H1 (cell line): ENCODE results near the gene TMEM117. TPM values are rescaled to one million over a fixed set of nuclear protein-coding genes. Genes with fewer than 3 reads are reported as not detected.

Experiments
- ASH2L ChIP-seq: fragments of 200-600, 300-600 bp; sonication (generic); IDR thresholded peaks from one replicate; pipeline ENCODE4 v1.7.1; 2017; ENCODE audit warnings: low read length
- CTCF ChIP-seq, 3 experiments: IDR thresholded peaks; 1 replicate in 2 of 3; 2 replicates in 1 of 3; pipeline versions ENCODE4 v1.5.1 to v1.6.1; 2011; ENCODE audit warnings: low read length in 3 of 3, mild to moderate bottlenecking in 3 of 3, inconsistent platforms in 2 of 3, low read depth in 1 of 3, moderate library complexity in 1 of 3; ENCODE audit not compliant: insufficient read depth in 1 of 3; ENCODE audit errors: control extremely low read depth in 1 of 3
- EP300 ChIP-seq, 2 experiments: IDR thresholded peaks; 1 replicate in 1 of 2; 2 replicates in 1 of 2; pipeline ENCODE4 v1.6.1; 2011 to 2012; ENCODE audit warnings: low read depth in 2 of 2, low read length in 2 of 2, mild to moderate bottlenecking in 2 of 2, borderline replicate concordance in 1 of 2, inconsistent platforms in 1 of 2, moderate library complexity in 1 of 2
- NRF1 ChIP-seq: IDR thresholded peaks from 2 replicates; pipeline ENCODE4 v1.6.1; 2011; ENCODE audit warnings: mild to moderate bottlenecking, low read depth, low read length, improper control_type of control experiment
- polyA plus RNA-seq, 7 experiments: library from polyadenylated mRNA; depleted of rRNA in 3 of 7; stranded (reverse) in 5 of 7; unstranded in 2 of 7; fragments of >200 nt in 5 of 7; fragments of 200-250 nt in 2 of 7; gene quantifications; 1 replicate in 5 of 7; 2 replicates in 1 of 7; 4 replicates in 1 of 7; pipeline versions ENCODE4 v1.2.1 to v1.2.3, GENCODE V29; 2011 to 2013; ENCODE audit warnings: missing spikeins in 2 of 7, mixed read lengths in 2 of 7
- total RNA-seq: library from RNA; stranded (reverse); fragmentation: NEBNext Ultra II Directional; extraction: Animal tissue kit (Norgen Biotek cat#: 25700); gene quantifications from 2 replicates; pipeline ENCODE4 v1.2.1, GENCODE V29; 2021

The TMEM117 gene
- total and polyA plus RNA-seq, 2 of the 8 experiments (the other 6 are each of a cell fraction or from before 2014, with no cell fraction given), result 0.80 to 1.4 TPM

GRCh38 chr12:44235674-44236073 lies 399.8 kb downstream of the TMEM117 start (continued):
- TF ChIP-seq CTCF (IDR thresholded peaks at IDR 0.05; ENCODE audit: control extremely low read depth in 1 of 3, insufficient read depth in 1 of 3, low read depth in 1 of 3, low read length in 3 of 3) (no peak), NRF1 (no peak), EP300 (IDR thresholded peaks at IDR 0.05; ENCODE audit: borderline replicate concordance in 1 of 2, low read depth in 2 of 2, low read length in 2 of 2) (no peak), ASH2L (no peak)
